OCI-LY1 (cell line): ENCODE results near the gene TINAG.

ENCODE experiments used
- CTCF ChIP-seq: fragments of 200-600 bp; sonication (generic), shearing (Covaris generic); IDR thresholded peaks from 2 replicates; pipeline ENCODE4 v1.5.1; 2017; ENCODE audit warnings: mild to moderate bottlenecking, antibody characterized with exemption, low read length, moderate library complexity, mixed read lengths
- EZH2 ChIP-seq: fragments of 200-600 bp; sonication (generic), shearing (Covaris generic); IDR thresholded peaks from 2 replicates; pipeline ENCODE4 v1.8.0; 2017; ENCODE audit warnings: borderline replicate concordance, mixed run types, mild to moderate bottlenecking, antibody characterized with exemption, low read length, moderate library complexity, mixed read lengths

- TF ChIP-seq CTCF (no peak), EZH2 (no peak)
Observed at GRCh38 chr6:54286141-54286540, 22.1 kb upstream of the TINAG start.
